Kidney tubule cell (primary cell): ENCODE data around the gene SF1.

Experiments
- DNase-seq: peaks from one replicate; pipeline ENCODE4 v3.0.0-alpha.2; 2018; ENCODE audit warnings: low spot score

Gene SF1

DNA sequence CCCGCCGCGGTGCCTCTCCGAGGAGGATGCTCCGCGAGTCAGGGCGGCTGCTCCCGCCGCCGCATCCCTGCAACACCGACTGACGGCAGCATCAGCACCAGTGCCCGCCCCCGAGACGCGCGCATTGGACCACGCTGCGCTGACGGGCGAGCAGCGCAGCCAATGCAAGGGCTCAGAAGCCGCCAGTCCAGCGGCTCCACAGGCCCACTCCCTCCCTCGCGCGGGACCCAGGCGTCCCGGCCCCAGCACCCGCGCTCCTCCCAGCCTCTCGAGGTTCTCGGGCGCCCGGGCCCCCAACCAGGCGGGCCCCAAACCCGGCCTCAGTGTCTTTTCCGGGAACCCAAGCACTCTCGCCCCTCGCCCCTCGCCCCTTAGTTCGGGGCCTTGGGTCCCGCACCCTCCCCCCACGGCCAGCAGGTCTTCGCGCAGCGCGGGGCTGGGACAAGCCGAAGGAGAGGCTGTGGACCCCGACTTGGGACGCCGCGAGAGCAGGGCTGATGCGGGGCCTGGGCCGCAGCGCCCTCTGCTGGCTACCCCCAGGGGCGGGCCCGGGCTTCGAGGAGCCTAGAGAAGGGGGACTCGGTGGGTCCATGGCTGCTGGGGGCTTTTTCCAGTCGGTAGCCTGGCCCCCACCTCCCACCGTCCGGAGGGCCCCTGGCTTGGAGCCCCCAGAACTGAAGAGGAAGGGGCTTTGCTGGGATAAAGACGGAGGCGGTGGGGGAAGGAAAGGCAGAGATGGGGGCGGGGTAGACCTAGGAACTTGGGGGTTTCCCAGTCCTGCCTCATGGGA is 55.0 kb downstream of the SF1 start, which contains the start of gene NRXN2:
Gene NRXN2 (minus strand): TSS at position 81 of the 790 bp plus-strand sequence. CDS start 9,498 bp downstream, outside the sequence.
- peak; percentile 80 for DNase-seq

DNA sequence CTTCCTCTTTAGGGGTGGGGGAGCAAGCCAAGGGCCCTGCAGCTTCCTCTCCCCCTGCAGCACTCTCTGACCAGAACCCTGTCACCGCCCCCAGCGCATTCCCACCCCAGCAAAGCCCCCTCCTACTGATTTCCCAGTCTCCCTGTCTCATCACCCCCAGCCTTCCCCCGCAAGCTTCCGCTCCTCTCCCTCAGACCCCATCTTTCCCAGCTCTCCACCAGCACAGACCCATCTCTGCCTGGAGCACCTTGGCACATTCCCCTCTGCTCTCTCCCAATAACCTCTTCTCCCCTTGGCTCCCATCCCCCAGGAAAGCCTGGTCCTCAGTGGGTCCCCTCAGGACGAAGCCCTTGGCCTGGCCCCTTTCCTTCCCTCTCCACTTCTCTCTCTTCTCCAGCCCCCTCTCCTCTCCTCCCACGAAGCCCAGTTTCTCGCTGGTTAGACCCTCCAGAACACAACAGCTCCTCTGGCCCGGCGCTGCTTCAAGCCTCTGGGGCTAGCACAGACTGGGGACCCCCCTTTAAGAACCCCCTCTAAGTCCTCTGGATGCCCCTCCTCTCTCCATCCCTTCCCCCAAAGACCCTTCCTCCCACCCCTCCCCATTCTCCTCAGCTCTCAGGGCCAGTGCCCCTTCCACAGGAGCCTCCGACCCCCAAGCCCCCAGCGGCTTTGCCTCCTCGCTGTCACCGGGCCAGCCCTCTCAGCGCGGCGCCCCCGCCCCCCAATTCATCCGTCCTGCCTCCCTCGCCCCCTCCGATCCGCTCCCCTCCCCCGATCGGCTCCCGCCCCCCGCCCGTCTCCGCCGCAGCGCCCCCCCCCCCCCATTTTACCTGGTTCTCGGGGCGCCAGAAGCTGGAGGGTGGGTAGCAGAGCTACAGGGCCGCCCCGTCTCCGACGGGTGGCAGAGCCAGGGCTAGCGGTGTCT is 55.9 kb downstream of the SF1 start:
- no peak for DNase-seq

- no peak for DNase-seq
Measured at GRCh38 chr11:64721359-64721699, 57.0 kb downstream of the SF1 start.

- no peak for DNase-seq
Measured at GRCh38 chr11:64720640-64721358, 57.5 kb downstream of the SF1 start.

DNA sequence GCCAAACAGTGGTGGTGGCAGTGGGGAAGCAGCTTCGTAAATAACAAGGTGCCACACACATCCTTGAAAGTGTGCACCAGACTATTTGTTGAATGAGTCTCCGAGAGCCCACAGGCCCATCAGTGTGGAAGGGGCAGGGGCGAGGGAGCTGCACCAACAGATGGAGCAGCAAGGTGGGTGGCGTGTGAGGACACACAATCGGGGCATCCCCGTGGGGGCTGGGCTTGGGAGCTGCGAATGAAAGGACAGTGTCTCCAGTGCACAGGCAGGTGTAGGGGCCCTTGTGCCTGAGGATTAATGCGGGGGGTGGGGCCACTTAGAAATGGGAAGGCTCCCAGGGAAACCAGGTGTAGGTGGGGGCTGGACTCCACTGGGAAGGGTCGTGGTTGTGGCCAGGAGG is 58.2 kb downstream of the SF1 start:
- DNase-seq = no peak

- no peak for DNase-seq
Measured at GRCh38 chr11:64719406-64719805, 58.9 kb downstream of the SF1 start.

- no peak for DNase-seq
Measured at GRCh38 chr11:64718780-64719124, 59.6 kb downstream of the SF1 start.

DNA sequence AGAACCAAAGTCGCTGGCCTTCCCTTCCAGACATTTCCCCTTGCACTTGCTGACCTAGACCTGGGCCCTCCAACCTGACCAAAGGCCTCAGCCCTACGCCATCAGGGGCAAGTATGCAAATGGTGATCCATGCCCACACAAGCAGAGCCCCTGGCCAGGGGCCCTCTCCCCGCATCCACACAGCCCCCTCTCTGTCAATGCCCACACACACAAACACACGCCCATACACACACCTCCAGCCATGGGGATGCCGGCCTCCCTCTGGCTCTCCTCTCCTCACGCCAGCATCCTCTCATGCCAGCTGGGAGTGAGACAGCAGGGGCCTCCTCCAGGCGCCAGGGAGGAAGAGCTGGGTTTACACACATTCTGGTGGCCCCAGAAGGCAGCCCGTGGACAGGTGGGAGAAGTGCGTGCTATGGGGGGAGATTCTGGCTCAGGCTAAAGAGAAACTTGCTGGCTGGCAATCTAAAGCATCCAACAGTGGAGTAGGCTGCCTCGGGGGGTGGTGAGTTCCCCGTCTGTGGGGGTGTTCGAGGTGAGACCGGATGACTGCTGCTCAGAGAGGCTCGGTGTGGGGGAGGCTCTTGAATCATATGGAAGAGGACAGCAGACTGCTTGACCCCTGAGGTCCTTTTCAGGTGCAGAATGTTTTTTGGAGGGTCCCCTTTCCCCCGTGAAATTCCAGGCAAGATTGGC is 60.1 kb downstream of the SF1 start:
- DNase-seq = no peak

- DNase-seq = no peak
Measured at GRCh38 chr11:64717268-64717578, 61.1 kb downstream of the SF1 start.

GRCh38 chr11:64716473-64717267 is 61.7 kb downstream of the SF1 start:
- no peak for DNase-seq

DNA sequence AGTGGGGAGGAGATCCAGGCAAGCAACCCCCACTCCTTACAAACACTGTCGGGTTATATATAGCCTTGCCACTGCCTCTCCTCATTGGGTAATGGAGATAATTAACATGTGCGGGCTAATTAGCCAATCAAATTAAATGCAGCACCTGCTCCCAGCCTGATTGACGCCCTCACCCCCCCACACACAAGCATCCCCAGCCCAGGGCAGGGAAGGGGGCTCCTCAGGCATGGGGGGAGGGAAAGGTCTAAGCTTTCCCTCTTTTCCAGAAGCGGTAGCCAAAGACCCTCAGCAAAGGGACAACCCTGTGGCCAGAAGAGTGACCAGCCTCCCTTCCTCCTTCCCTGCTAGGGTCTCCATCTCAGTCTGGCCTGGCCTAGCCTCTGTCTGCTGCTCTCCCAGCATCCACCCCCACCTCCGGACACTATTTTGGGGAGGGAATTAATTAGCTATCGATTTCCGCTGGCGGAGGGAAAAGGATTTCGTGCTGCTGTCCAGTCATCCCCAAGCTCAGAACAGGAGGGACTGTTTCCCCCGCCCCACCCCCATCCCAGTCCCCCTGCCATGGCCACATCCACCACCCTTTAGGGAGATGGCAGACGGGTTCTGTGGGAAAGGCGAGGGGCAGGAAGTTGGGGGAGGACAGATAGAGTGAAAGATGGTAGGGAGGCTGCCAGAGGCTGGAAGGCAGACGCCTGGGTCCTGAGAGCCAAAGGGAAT is 62.4 kb downstream of the SF1 start:
- DNase-seq = no peak

- no peak for DNase-seq
Measured at GRCh38 chr11:64715110-64715509, 63.2 kb downstream of the SF1 start.

GRCh38 chr11:64714666-64715065 is 63.7 kb downstream of the SF1 start:
- DNase-seq = no peak
